Suprapubic skin (tissue), 4 donors: ENCODE data around the gene TMEM175. TPM values are rescaled to one million over a fixed set of nuclear protein-coding genes. Genes with fewer than 3 reads are reported as not detected.
"Not testable (repeated sequence)": the region's sequence is repeated elsewhere in the genome, so short reads cannot be mapped to it uniquely, and the experiment has no call there.

ENCODE experiments used
- DNase-seq, 2 donors: peaks; one replicate each; pipeline ENCODE4 v3.0.0-alpha.2; 2019; ENCODE audit warnings: low spot score in 2 of 2
- H3K27ac ChIP-seq: fragments of 200-600 bp; sonication (generic); one replicate; pipeline ENCODE4 v1.5.1; 2019
- H3K27me3 ChIP-seq: fragments of 200-600 bp; sonication (generic); one replicate; pipeline ENCODE4 v1.5.1; 2019
- H3K36me3 ChIP-seq: fragments of 200-600 bp; sonication (generic); one replicate; pipeline ENCODE4 v1.5.1; 2019
- H3K4me1 ChIP-seq: fragments of 200-600 bp; sonication (generic); one replicate; pipeline ENCODE4 v1.5.1; 2019
- H3K4me3 ChIP-seq: fragments of 200-600 bp; sonication (generic); one replicate; pipeline ENCODE4 v1.5.1; 2019; ENCODE audit warnings: mild to moderate bottlenecking
- H3K9me3 ChIP-seq: fragments of 200-600 bp; sonication (generic); one replicate; pipeline ENCODE4 v1.5.1; 2019
- CTCF ChIP-seq, 2 donors: fragments of 200-600 bp in 1 of 2; fragments of 450-650 bp in 1 of 2; sonication (generic) in 1 of 2; IDR thresholded peaks; one replicate each; pipeline ENCODE4 v1.5.1; 2016 to 2019; ENCODE audit warnings: antibody characterized with exemption in 2 of 2, mild to moderate bottlenecking in 1 of 2, moderate library complexity in 1 of 2
- EP300 ChIP-seq: sonication (generic); formaldehyde crosslinking; IDR thresholded peaks from one replicate; pipeline ENCODE4 v1.6.1; 2017; ENCODE audit warnings: antibody characterized with exemption
- POLR2A ChIP-seq, 2 donors: fragments of 450-650 bp; IDR thresholded peaks; one replicate each; pipeline ENCODE4 v1.6.1; 2017; ENCODE audit warnings: antibody characterized with exemption in 2 of 2, mild to moderate bottlenecking in 2 of 2, moderate library complexity in 2 of 2
- POLR2AphosphoS5 ChIP-seq, 3 donors: sonication (generic); formaldehyde crosslinking; IDR thresholded peaks; one replicate each; pipeline ENCODE4 v1.6.1; 2017; ENCODE audit warnings: antibody characterized with exemption in 3 of 3
- WGBS: methylation state at CpG from one replicate; pipeline ENCODE4 v1.1.5; 2018; 5-methylcytosine and 5-hydroxymethylcytosine counted together
- total RNA-seq, 4 donors: library from RNA; depleted of rRNA; stranded (reverse); fragments of >200 nt; gene quantifications; one replicate each; pipeline ENCODE4 v1.1.0, GENCODE V29; 2016

Gene TMEM175
- total RNA-seq, 4 donors from 2014 or later = 41.1 to 98.3 (median 65.3) TPM

DNA sequence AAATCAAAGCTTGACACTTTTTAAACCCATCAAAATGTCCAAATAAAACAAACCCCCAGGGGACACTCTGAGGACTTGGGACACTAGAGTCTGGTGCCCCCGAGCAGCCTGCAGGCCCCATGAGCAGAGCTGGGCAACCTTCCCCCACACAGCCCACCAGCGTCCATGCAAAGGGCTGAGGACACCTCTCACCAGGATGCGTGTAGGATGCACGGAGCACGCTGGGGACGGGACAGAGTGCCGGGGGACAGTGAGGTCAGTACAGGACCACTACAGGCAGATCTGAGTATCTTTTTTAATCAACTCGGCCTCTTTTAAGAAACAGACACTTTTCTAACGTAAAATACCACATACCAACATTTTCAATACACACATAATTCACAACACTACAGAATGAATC is 7.1 kb upstream of the TMEM175 start:
- Histone ChIP-seq H3K9me3 (no peaks in the 10 kb centered on the region), H3K27ac (no peak overlapping the region), H3K36me3 (no peaks in the 10 kb centered on the region), H3K4me3 (no peak overlapping the region), H3K4me1 (peaks cover 47% of the 10 kb centered on the region), H3K27me3 (no peaks in the 10 kb centered on the region)
- DNase-seq = peak in 1 of 2 donors; percentile 54
- WGBS = 85% methylated on average over 9 of the region's 9 CpGs
- TF ChIP-seq EP300 = no peak
- TF ChIP-seq CTCF (IDR thresholded peaks at IDR 0.05) = no peak
- TF ChIP-seq POLR2AphosphoS5 (IDR thresholded peaks at IDR 0.05) = no peak

DNA sequence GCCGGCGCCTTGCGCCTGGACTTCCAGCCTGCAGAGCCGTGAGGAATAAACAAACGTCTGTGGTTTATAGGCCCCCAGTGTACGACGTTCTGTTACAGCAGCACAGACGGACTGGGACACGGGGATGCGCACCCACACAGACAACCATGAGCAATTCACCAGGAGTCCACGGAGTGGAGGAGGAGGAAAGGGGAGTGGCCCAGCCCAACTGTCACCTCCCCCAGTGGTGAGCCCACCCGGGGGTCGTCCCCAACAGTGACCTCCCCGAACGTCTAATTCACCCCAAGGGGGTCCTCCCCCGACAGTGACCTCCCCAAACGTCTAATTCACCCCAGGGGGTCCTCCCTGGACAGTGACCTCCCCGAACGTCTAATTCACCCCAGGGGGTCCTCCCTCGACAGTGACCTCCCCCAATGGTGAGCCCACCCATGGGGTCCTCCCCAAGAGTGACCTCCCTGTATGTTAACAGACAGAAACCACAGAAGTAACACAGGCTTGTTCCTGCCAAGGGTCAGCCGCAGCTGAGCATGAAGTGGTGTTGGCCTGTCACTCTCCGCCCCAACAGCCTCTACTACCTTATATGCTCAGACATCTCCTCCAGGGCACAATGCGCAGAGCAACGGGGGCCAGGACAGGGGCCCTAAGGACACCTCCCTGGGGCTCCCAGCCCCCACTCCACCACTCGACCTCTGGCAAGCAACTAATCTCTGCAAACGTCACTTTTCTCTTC is 6.3 kb upstream of the TMEM175 start:
- H3K4me3 ChIP-seq = no peak overlapping the region
- WGBS = 79% methylated on average over 20 of the region's 26 CpGs
- no peak overlapping the region for H3K27ac ChIP-seq
- DNase-seq = peak in 1 of 2 donors; percentile 65
- no peaks in the 10 kb centered on the region for H3K27me3 ChIP-seq
- H3K4me1 ChIP-seq = peaks cover 54% of the 10 kb centered on the region
- TF ChIP-seq POLR2A (IDR thresholded peaks at IDR 0.05) (no peak), POLR2AphosphoS5 (IDR thresholded peaks at IDR 0.05) (no peak), CTCF (IDR thresholded peaks at IDR 0.05) (no peak), EP300 (no peak)
- no peaks in the 10 kb centered on the region for H3K9me3 ChIP-seq
- no peaks in the 10 kb centered on the region for H3K36me3 ChIP-seq

DNA sequence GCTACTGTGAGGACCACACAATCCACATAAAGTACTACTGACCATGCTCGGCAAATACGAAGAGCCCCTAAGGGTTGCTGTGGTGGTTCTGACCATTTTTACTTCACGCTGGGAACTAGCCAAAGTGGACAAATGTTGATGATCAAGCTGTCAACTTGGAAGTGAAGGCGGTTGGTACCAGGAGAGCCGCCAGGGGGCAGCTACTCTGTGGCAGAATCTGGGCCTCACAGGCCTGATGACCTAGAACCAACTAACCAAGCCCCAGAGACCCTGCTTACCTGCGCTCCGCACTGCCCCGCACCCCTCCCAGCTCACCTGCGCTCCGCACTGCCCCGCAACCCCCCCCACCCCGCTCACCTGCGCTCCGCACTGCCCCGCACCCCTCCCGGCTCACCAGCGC is 5.7 kb upstream of the TMEM175 start:
- 77% methylated on average over 12 of the region's 17 CpGs for WGBS
- Histone ChIP-seq H3K27me3 (no peaks in the 10 kb centered on the region), H3K36me3 (no peaks in the 10 kb centered on the region), H3K27ac (no peak overlapping the region), H3K9me3 (no peaks in the 10 kb centered on the region), H3K4me3 (no peak overlapping the region), H3K4me1 (peaks cover 57% of the 10 kb centered on the region)
- peak in 1 of 2 donors; percentile 54 for DNase-seq
- no peak for TF ChIP-seq CTCF (IDR thresholded peaks at IDR 0.05)
- no peak for TF ChIP-seq EP300
- TF ChIP-seq POLR2A (IDR thresholded peaks at IDR 0.05) = no peak
- TF ChIP-seq POLR2AphosphoS5 (IDR thresholded peaks at IDR 0.05) = no peak

- not testable (repeated sequence) for H3K27me3 ChIP-seq, H3K9me3 ChIP-seq, H3K4me3 ChIP-seq, H3K27ac ChIP-seq, H3K36me3 ChIP-seq, DNase-seq
- H3K4me1 ChIP-seq = peaks cover 57% of the 10 kb centered on the region
- 87% methylated on average over 6 of the region's 21 CpGs for WGBS
These were observed 4.7 kb upstream of the TMEM175 start for GRCh38 chr4:927566-927965.

- Histone ChIP-seq H3K9me3 (no peaks in the 10 kb centered on the region), H3K36me3 (no peaks in the 10 kb centered on the region), H3K27me3 (no peaks in the 10 kb centered on the region), H3K4me3 (no peak overlapping the region), H3K27ac (no peak overlapping the region), H3K4me1 (peaks cover 70% of the 10 kb centered on the region)
- TF ChIP-seq CTCF (IDR thresholded peaks at IDR 0.05) = no peak
- no peak for TF ChIP-seq EP300
- no peak for TF ChIP-seq POLR2AphosphoS5 (IDR thresholded peaks at IDR 0.05)
- TF ChIP-seq POLR2A (IDR thresholded peaks at IDR 0.05) = no peak
- peak in 1 of 2 donors; percentile 71 for DNase-seq
- 92% methylated on average over 17 of the region's 17 CpGs for WGBS
These were observed 3.0 kb upstream of the TMEM175 start for GRCh38 chr4:929096-929765.
